GM19238 (cell line): ENCODE data around the gene SLC23A1.

ENCODE experiments used
- DNase-seq: peaks from one replicate; pipeline ENCODE4 v3.0.0; 2011; ENCODE audit warnings: low spot score; ENCODE audit not compliant: insufficient read length

SLC23A1 gene

GRCh38 chr5:139407517-139407916 lies 24.4 kb upstream of the SLC23A1 start:
- no peak for DNase-seq

GRCh38 chr5:139406963-139407362 lies 23.9 kb upstream of the SLC23A1 start:
- DNase-seq: no peak

GRCh38 chr5:139404484-139404840 lies 21.4 kb upstream of the SLC23A1 start:
- no peak for DNase-seq

- DNase-seq: peak; percentile 91
Observed at GRCh38 chr5:139403787-139404483, 20.8 kb upstream of the SLC23A1 start, which contains the start of gene SPATA24. Gene SPATA24, minus strand, starts transcription at chr5:139404089. Its CDS starts 29 bp downstream, at chr5:139404060.

- no peak for DNase-seq
Observed at GRCh38 chr5:139403418-139403786, 20.3 kb upstream of the SLC23A1 start.

- no peak for DNase-seq
Observed at GRCh38 chr5:139402561-139403158, 19.6 kb upstream of the SLC23A1 start.

- no peak for DNase-seq
Observed at GRCh38 chr5:139401546-139401945, 18.4 kb upstream of the SLC23A1 start.

- DNase-seq: no peak
Observed at GRCh38 chr5:139399501-139400121, 16.5 kb upstream of the SLC23A1 start.

- no peak for DNase-seq
Observed at GRCh38 chr5:139397921-139398320, 14.8 kb upstream of the SLC23A1 start.

- no peak for DNase-seq
Observed at GRCh38 chr5:139396691-139397090, 13.6 kb upstream of the SLC23A1 start.

- DNase-seq: no peak
Observed at GRCh38 chr5:139395844-139396640, 12.9 kb upstream of the SLC23A1 start.

- no peak for DNase-seq
Observed at GRCh38 chr5:139394654-139395566, 11.8 kb upstream of the SLC23A1 start, which contains the start of gene PROB1. Gene PROB1, minus strand, starts transcription at chr5:139395104. Its CDS starts 23 bp downstream, at chr5:139395081.

- no peak for DNase-seq
Observed at GRCh38 chr5:139394123-139394653, 11.1 kb upstream of the SLC23A1 start.

GRCh38 chr5:139393497-139394122 lies 10.5 kb upstream of the SLC23A1 start:
- no peak for DNase-seq

GRCh38 chr5:139392678-139393496 lies 9.8 kb upstream of the SLC23A1 start:
- peak; percentile 91 for DNase-seq

GRCh38 chr5:139392324-139392677 lies 9.2 kb upstream of the SLC23A1 start:
- DNase-seq: no peak

- DNase-seq: no peak
Observed at GRCh38 chr5:139391570-139392323, 8.7 kb upstream of the SLC23A1 start.
